Measurements from ENCODE around the gene HOXA1.

HOXA1 gene

DNA sequence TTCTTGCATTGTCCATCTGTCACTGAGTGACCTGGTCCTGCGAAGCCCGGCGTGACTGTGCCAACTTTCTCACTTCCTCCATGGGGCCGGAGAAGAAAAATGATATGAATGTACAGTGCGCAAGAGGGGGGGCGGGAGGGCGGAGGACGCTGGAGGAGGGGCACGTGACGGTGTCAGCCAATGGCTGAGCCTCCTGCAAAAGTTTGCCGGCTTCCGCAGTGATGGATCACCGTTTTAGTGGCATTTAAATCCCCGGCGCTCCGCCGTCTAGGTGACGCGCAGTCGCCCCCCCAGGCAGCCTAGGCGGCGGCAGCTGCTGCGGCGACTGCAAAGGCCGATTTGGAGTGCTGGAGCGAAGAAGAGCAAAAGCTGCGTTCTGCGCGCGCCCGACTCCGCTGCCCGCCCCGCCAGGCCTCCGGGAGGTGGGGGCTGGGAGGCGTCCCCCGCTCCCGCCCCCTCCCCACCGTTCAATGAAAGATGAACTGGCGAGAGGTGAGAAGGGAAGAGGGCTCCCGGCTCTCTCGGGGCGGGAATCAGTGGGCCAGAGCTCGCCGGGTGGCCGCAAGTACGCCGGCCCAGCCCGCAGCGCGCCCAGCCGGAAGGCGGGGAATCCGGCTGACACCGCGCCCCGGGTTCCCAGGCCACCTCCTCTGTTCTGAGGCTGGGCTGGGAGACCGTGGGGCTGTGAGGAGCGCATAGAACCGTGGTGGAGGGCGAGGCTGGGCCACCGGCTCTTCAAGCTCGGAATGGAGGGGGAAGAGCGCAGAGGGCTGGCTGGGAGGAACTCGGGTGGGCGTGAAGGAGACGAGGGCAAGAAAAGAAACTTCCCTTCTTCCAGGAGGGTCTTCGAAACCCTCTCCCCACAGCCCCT, at the start of gene HOXA1:
Gene HOXA1, minus strand, starts transcription at position 104 of the 871 bp plus-strand sequence. Its CDS starts 88 bp downstream, at position 16.
- DNase-seq = peak; percentile 70

GRCh38 chr7:27145165-27145913, 49.5 kb upstream of the HOXA1 start:
- DNase-seq = peak; percentile 61

DNA sequence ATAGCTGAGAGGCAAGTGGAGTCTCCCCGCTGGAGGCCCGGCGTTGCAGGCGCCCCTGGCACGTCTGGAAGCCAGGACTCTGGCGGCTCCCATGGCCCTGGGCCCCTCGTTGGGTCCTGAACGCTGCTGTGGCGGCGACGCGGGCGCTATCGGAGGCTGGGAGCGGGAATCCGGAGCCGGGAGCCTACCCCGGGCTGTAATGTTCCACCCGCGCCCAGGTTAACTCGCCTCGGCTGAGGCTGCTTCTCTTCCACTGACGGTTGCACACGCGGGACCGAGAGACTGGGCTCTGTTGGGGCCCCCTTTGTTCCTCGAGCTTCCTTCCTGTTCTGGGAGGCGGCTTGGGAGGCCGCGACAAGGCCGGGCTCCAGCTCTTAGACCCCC, 49.0 kb upstream of the HOXA1 start:
- DNase-seq = peak; percentile 59

GRCh38 chr7:27143950-27144780, 48.4 kb upstream of the HOXA1 start:
- DNase-seq = peak; percentile 51

GRCh38 chr7:27143023-27143949, 47.5 kb upstream of the HOXA1 start, which contains the start of gene HOXA5:
Gene HOXA5 (minus strand): TSS chr7:27143681. CDS start chr7:27143607, 74 bp downstream.
- DNase-seq = peak; percentile 81

GRCh38 chr7:27142580-27143022, 46.8 kb upstream of the HOXA1 start:
- no peak for DNase-seq

GRCh38 chr7:27141923-27142579, 46.3 kb upstream of the HOXA1 start:
- no peak for DNase-seq

- DNase-seq = no peak
These were observed 45.5 kb upstream of the HOXA1 start for GRCh38 chr7:27141137-27141922.

GRCh38 chr7:27140126-27140857, 44.5 kb upstream of the HOXA1 start:
- no peak for DNase-seq

GRCh38 chr7:27139334-27140125, 43.7 kb upstream of the HOXA1 start:
- peak; percentile 63 for DNase-seq

DNA sequence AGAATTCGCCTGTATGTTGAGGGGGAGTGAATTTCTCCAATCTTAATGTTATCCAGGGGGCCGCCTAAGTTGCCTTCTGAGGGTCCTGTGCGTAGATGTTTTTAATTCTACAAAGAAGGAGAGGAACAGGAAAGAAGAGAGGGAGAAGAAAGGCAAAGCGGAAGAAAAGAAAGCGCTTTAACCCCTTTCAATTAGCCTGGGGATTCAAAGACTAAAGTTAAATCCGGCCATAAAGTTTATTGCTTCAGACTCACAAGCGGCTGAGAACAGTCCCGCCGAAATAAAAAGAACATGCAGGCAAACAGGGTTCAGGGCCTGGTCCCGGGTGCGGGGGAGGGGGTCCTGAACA, 43.2 kb upstream of the HOXA1 start:
- DNase-seq = peak; percentile 60

GRCh38 chr7:27138472-27138871, 42.7 kb upstream of the HOXA1 start:
- DNase-seq = no peak

- DNase-seq = no peak
These were observed 42.0 kb upstream of the HOXA1 start for GRCh38 chr7:27137640-27138315.

- DNase-seq = no peak
These were observed 38.6 kb upstream of the HOXA1 start for GRCh38 chr7:27134392-27134791.

GRCh38 chr7:27133409-27134231, 37.8 kb upstream of the HOXA1 start:
- no peak for DNase-seq

- DNase-seq = no peak
These were observed 37.2 kb upstream of the HOXA1 start for GRCh38 chr7:27132978-27133377.

DNA sequence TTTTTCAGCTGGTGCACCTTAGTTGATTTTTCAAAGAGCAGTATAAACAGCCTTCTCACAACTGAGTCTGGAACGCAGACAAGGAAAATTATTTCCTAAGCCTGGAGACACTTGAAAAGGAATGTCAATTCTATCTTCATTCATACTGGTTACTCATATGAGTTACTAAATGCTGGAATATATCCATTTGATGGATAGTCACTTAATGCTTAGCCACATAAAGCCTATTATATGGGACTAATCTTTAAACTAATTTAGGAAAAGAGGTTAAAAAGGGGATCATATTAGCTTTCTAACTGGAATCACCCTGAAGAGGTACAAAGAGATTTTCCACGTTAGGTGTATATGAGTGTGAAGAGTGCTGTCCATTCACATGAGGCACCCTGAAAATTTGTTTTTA, 36.4 kb upstream of the HOXA1 start:
- no peak for DNase-seq

All from retina (tissue), 1 donor.